OCI-LY7 (cell line): ENCODE results near the gene TRIM8. TPM values are rescaled to one million over a fixed set of nuclear protein-coding genes. Genes with fewer than 3 reads are reported as not detected.

Source experiments
- BruUV-seq: library from RNA; stranded (reverse); fragments of 400-500 nt; replicated peaks from 2 replicates; lab custom pipeline; 2021; lab: Mats Ljungman, UMichigan
- CTCF ChIA-PET: fragments of 300-600 bp; sonication (Branson Sonifier 250); formaldehyde crosslinking; loops from one replicate; lab custom pipeline; 2022; ENCODE audit warnings: antibody characterized with exemption; ENCODE audit not compliant: unreplicated experiment; lab: Charles Lee
- POLR2A ChIA-PET: fragments of 300-600 bp; sonication (Branson Sonifier 250); formaldehyde crosslinking; loops from one replicate; lab custom pipeline; 2022; ENCODE audit warnings: antibody characterized with exemption; lab: Charles Lee
- DNase-seq: peaks from one replicate; pipeline ENCODE4 v3.0.0-alpha.2; 2015; ENCODE audit warnings: low spot score
- H2AFZ ChIP-seq: fragments of 200-600 bp; sonication (generic), shearing (Covaris generic); 2 replicates; pipeline ENCODE4 v1.6.1; 2014; ENCODE audit warnings: mild to moderate bottlenecking, antibody characterized with exemption, low read length, moderate library complexity
- H3K27ac ChIP-seq: fragments of 200-600 bp; sonication (generic); 2 replicates; pipeline ENCODE4 v1.5.1; 2014; ENCODE audit warnings: mixed run types, low read depth, mild to moderate bottlenecking, moderate library complexity, low read length, inconsistent platforms; ENCODE audit not compliant: poor library complexity, severe bottlenecking
- H3K36me3 ChIP-seq: fragments of 200-600 bp; sonication (generic); 2 replicates; pipeline ENCODE4 v1.6.1; 2014; ENCODE audit warnings: mild to moderate bottlenecking, antibody characterized with exemption, low read length, moderate library complexity, mixed read lengths; ENCODE audit not compliant: insufficient read depth
- H3K4me1 ChIP-seq: fragments of 200-600 bp; sonication (generic); 2 replicates; pipeline ENCODE4 v1.5.1; 2014; ENCODE audit warnings: mild to moderate bottlenecking, low read length; ENCODE audit not compliant: insufficient read depth, poor library complexity, severe bottlenecking
- H3K4me2 ChIP-seq: fragments of 200-600 bp; sonication (generic); 2 replicates; pipeline ENCODE4 v1.6.1; 2014; ENCODE audit warnings: mild to moderate bottlenecking, low read length
- H3K4me3 ChIP-seq: fragments of 200-600 bp; sonication (generic); 2 replicates; pipeline ENCODE4 v1.5.1; 2014; ENCODE audit warnings: mild to moderate bottlenecking, low read depth, low read length; ENCODE audit not compliant: poor library complexity, severe bottlenecking
- H3K79me2 ChIP-seq: fragments of 200-600 bp; sonication (generic); 2 replicates; pipeline ENCODE4 v1.6.1; 2016; ENCODE audit warnings: low read depth, mild to moderate bottlenecking, low read length, moderate library complexity, mixed read lengths; ENCODE audit not compliant: insufficient read depth
- H3K9me2 ChIP-seq: fragments of 200-600 bp; sonication (generic); 2 replicates; pipeline ENCODE4 v1.6.1; 2016; ENCODE audit warnings: mild to moderate bottlenecking, low read length, mixed read lengths; ENCODE audit not compliant: insufficient read depth
- H3K9me3 ChIP-seq: fragments of 200-600 bp; sonication (generic); 2 replicates; pipeline ENCODE4 v1.6.1; 2014; ENCODE audit warnings: mild to moderate bottlenecking, mixed run types, low read length, mixed read lengths
- H4K20me1 ChIP-seq: fragments of 200-600 bp; sonication (generic); 2 replicates; pipeline ENCODE4 v1.6.1; 2014; ENCODE audit warnings: mild to moderate bottlenecking, antibody characterized with exemption, low read length, moderate library complexity, mixed read lengths; ENCODE audit not compliant: insufficient read depth
- CTCF ChIP-seq: fragments of 200-600 bp; sonication (generic); conservative IDR thresholded peaks from 2 replicates; pipeline ENCODE4 v1.5.1; 2014; ENCODE audit warnings: mild to moderate bottlenecking, antibody characterized with exemption, low read length, moderate library complexity, mixed read lengths
- EZH2phosphoT487 ChIP-seq: fragments of 200-600 bp; sonication (generic); IDR thresholded peaks from 2 replicates; pipeline ENCODE4 v1.6.1; 2018; ENCODE audit warnings: low read depth, borderline replicate concordance, mild to moderate bottlenecking, mixed run types, antibody characterized with exemption, low read length, moderate library complexity, mixed read lengths
- intact Hi-C: fragments of 100-400 bp; cut with micrococcal nuclease; formaldehyde crosslinking; loops from one replicate; pipeline ENCODE4 v1.10.0; 2022; ENCODE audit not compliant: unreplicated experiment
- total RNA-seq, 2 experiments: library from RNA; depleted of rRNA in 1 of 2; stranded (reverse); fragments of >200 nt in 1 of 2; shearing (Covaris generic) in 1 of 2; gene quantifications; 2 replicates each; pipeline ENCODE4 v1.2.3, GENCODE V29; 2014 to 2022

TRIM8 gene
- total RNA-seq, 2 experiments from 2014 or later: 54.2 to 92.1 TPM

- DNase-seq: peak; percentile 44
- no peak for TF ChIP-seq EZH2phosphoT487
- TF ChIP-seq CTCF: peak; percentile 75
- H3K4me3 ChIP-seq: no peak overlapping the region
- no peaks in the 10 kb centered on the region for H3K9me2 ChIP-seq
- no peak overlapping the region for H2AFZ ChIP-seq
- H3K4me1 ChIP-seq: no peaks in the 10 kb centered on the region
- no peaks in the 10 kb centered on the region for H3K79me2 ChIP-seq
- no peaks in the 10 kb centered on the region for H4K20me1 ChIP-seq
- H3K4me2 ChIP-seq: no peak overlapping the region
- H3K27ac ChIP-seq: no peak overlapping the region
- ChIA-PET POLR2A (no interaction called here), CTCF (interaction anchor here (0.8 kb wide), 1 partner anchor 12 kb away, joined by 3 read pairs; no protein-coding TSS in a partner anchor)
- no peaks in the 10 kb centered on the region for H3K36me3 ChIP-seq
- H3K9me3 ChIP-seq: no peaks in the 10 kb centered on the region
- intact Hi-C loops: no loop called here
- BruUV-seq: no TSS peak
Observed at GRCh38 chr10:102615361-102615760, 28.9 kb upstream of the TRIM8 start.

GRCh38 chr10:102616066-102616770, 28.1 kb upstream of the TRIM8 start:
- no peaks in the 10 kb centered on the region for H3K79me2 ChIP-seq
- no peak overlapping the region for H2AFZ ChIP-seq
- no peaks in the 10 kb centered on the region for H3K4me1 ChIP-seq
- no peak for DNase-seq
- no peak overlapping the region for H3K4me2 ChIP-seq
- no peaks in the 10 kb centered on the region for H3K9me3 ChIP-seq
- CTCF ChIA-PET: no interaction called here
- no peaks in the 10 kb centered on the region for H4K20me1 ChIP-seq
- POLR2A ChIA-PET: no interaction called here
- TF ChIP-seq CTCF (no peak), EZH2phosphoT487 (no peak)
- H3K27ac ChIP-seq: no peak overlapping the region
- H3K9me2 ChIP-seq: no peaks in the 10 kb centered on the region
- no peaks in the 10 kb centered on the region for H3K36me3 ChIP-seq
- no TSS peak for BruUV-seq
- H3K4me3 ChIP-seq: no peak overlapping the region
- intact Hi-C loops: no loop called here

GRCh38 chr10:102617041-102617440, 27.2 kb upstream of the TRIM8 start:
- no TSS peak for BruUV-seq
- Histone ChIP-seq H3K36me3 (no peaks in the 10 kb centered on the region), H3K9me3 (no peaks in the 10 kb centered on the region), H3K79me2 (no peaks in the 10 kb centered on the region), H2AFZ (no peak overlapping the region), H3K4me2 (no peak overlapping the region), H3K27ac (no peak overlapping the region), H3K4me3 (no peak overlapping the region), H4K20me1 (no peaks in the 10 kb centered on the region), H3K4me1 (no peaks in the 10 kb centered on the region), H3K9me2 (no peaks in the 10 kb centered on the region)
- intact Hi-C loops: no loop called here
- TF ChIP-seq CTCF: no peak
- TF ChIP-seq EZH2phosphoT487: no peak
- POLR2A ChIA-PET: interaction anchor here (0.6 kb wide), 1 partner anchor 28 kb away, joined by 3 read pairs; no protein-coding TSS in a partner anchor
- DNase-seq: no peak
- CTCF ChIA-PET: no interaction called here
